IMR-90 (cell line): ENCODE results near the gene TMEM37. TPM values are rescaled to one million over a fixed set of nuclear protein-coding genes. Genes with fewer than 3 reads are reported as not detected.

Source experiments
- ATAC-seq: fragments of 200-7000 bp; cut with Tn5 transposase; 2 replicates; pipeline ENCODE4 v1.9.1; 2020; ENCODE audit warnings: low read depth, mild to moderate bottlenecking, moderate library complexity
- BruUV-seq: library from RNA; stranded (reverse); fragments of 400-500 nt; replicated peaks from 2 replicates; lab custom pipeline; 2021; lab: Mats Ljungman, UMichigan
- CTCF ChIA-PET: fragments of 300-600 bp; formaldehyde crosslinking; extraction: SDS; loops from one replicate; lab custom pipeline; 2021; ENCODE audit warnings: antibody characterized with exemption; lab: Yijun Ruan, JAX
- POLR2A ChIA-PET: fragments of 300-600 bp; sonication (Branson Sonifier 250); formaldehyde crosslinking; loops from one replicate; lab custom pipeline; 2022; ENCODE audit warnings: antibody characterized with exemption; ENCODE audit not compliant: unreplicated experiment; lab: Charles Lee
- DNase-seq: peaks from one replicate; pipeline ENCODE4 v3.0.0; 2013
- H2AFZ ChIP-seq: replicated peaks from 2 replicates; pipeline ENCODE3; 2013; ENCODE audit warnings: low read length, mild to moderate bottlenecking; ENCODE audit not compliant: poor library complexity
- H2AK5ac ChIP-seq: 2 replicates; pipeline ENCODE4 v1.6.1; 2013; ENCODE audit warnings: low read depth, low read length, inconsistent platforms
- H2AK9ac ChIP-seq: replicated peaks from 2 replicates; pipeline ENCODE3; 2013; ENCODE audit warnings: mild to moderate bottlenecking, low read depth, low read length, moderate library complexity; ENCODE audit not compliant: poor library complexity
- H2BK120ac ChIP-seq: 2 replicates; pipeline ENCODE4 v1.6.1; 2013; ENCODE audit warnings: low read depth, low read length, inconsistent platforms
- H2BK15ac ChIP-seq: 3 replicates; pipeline ENCODE4 v1.6.1; 2013; ENCODE audit warnings: low read depth, low read length, inconsistent platforms
- H2BK20ac ChIP-seq: 2 replicates; pipeline ENCODE4 v1.6.1; 2013; ENCODE audit warnings: low read depth, mild to moderate bottlenecking, inconsistent platforms, low read length, moderate library complexity
- H2BK5ac ChIP-seq: 2 replicates; pipeline ENCODE4 v1.6.1; 2013; ENCODE audit warnings: mild to moderate bottlenecking, low read depth, low read length, inconsistent platforms; ENCODE audit not compliant: poor library complexity, severe bottlenecking
- H3K14ac ChIP-seq: replicated peaks from 2 replicates; pipeline ENCODE4 v1.6.1; 2013; ENCODE audit warnings: low read depth, low read length, inconsistent platforms
- H3K18ac ChIP-seq: 2 replicates; pipeline ENCODE4 v1.6.1; 2013; ENCODE audit warnings: low read depth, low read length, control low read depth
- H3K23ac ChIP-seq: 2 replicates; pipeline ENCODE4 v1.6.1; 2013; ENCODE audit warnings: low read depth, low read length, inconsistent platforms
- H3K27ac ChIP-seq: 2 replicates; pipeline ENCODE4 v1.5.1; 2013; ENCODE audit warnings: mild to moderate bottlenecking, control low read depth, low read length; ENCODE audit not compliant: insufficient read depth
- H3K27me3 ChIP-seq: 2 replicates; pipeline ENCODE4 v1.6.1; 2013; ENCODE audit warnings: low read length; ENCODE audit not compliant: control insufficient read depth, insufficient read depth
- H3K36me3 ChIP-seq: 2 replicates; pipeline ENCODE4 v1.6.1; 2013; ENCODE audit warnings: low read length, mixed read lengths; ENCODE audit not compliant: control insufficient read depth, insufficient read depth
- H3K4ac ChIP-seq: 2 replicates; pipeline ENCODE4 v1.6.1; 2013; ENCODE audit warnings: low read depth, low read length, inconsistent platforms
- H3K4me1 ChIP-seq: 2 replicates; pipeline ENCODE4 v1.6.1; 2013; ENCODE audit warnings: low read length, mixed read lengths; ENCODE audit not compliant: control insufficient read depth, insufficient read depth
- H3K4me2 ChIP-seq: 2 replicates; pipeline ENCODE4 v1.6.1; 2013; ENCODE audit warnings: low read depth, mild to moderate bottlenecking, control low read depth, low read length, moderate library complexity
- H3K4me3 ChIP-seq: 2 replicates; pipeline ENCODE4 v1.5.1; 2013; ENCODE audit warnings: low read depth, mild to moderate bottlenecking, control low read depth, low read length, moderate library complexity; ENCODE audit not compliant: insufficient read depth
- H3K56ac ChIP-seq: 2 replicates; pipeline ENCODE4 v1.6.1; 2013; ENCODE audit warnings: low read length, inconsistent platforms; ENCODE audit not compliant: insufficient read depth; ENCODE audit errors: extremely low read depth
- H3K79me1 ChIP-seq, 2 experiments: 2 replicates each; pipeline ENCODE4 v1.6.1; 2013; ENCODE audit warnings: low read length in 2 of 2, inconsistent platforms in 1 of 2, low read depth in 1 of 2
- H3K9ac ChIP-seq: 2 replicates; pipeline ENCODE4 v1.6.1; 2013; ENCODE audit warnings: low read depth, low read length, control low read depth
- H3K9me1 ChIP-seq: 2 replicates; pipeline ENCODE4 v1.6.1; 2013; ENCODE audit warnings: low read length, inconsistent platforms; ENCODE audit not compliant: insufficient read depth
- H3K9me3 ChIP-seq: 2 replicates; pipeline ENCODE4 v1.6.1; 2013; ENCODE audit warnings: low read length; ENCODE audit not compliant: control insufficient read depth, insufficient read depth
- H4K20me1 ChIP-seq: 2 replicates; pipeline ENCODE4 v1.6.1; 2013; ENCODE audit warnings: low read length, inconsistent platforms; ENCODE audit not compliant: insufficient read depth
- H4K5ac ChIP-seq: 2 replicates; pipeline ENCODE4 v1.6.1; 2013; ENCODE audit warnings: mild to moderate bottlenecking, low read depth, low read length, control low read depth
- H4K8ac ChIP-seq, 2 experiments: 2 replicates each; pipeline ENCODE4 v1.6.1; 2013; ENCODE audit warnings: low read depth in 2 of 2, low read length in 2 of 2, control low read depth in 1 of 2, inconsistent platforms in 1 of 2
- H4K91ac ChIP-seq: 2 replicates; pipeline ENCODE4 v1.6.1; 2013; ENCODE audit warnings: low read depth, low read length, inconsistent platforms; ENCODE audit not compliant: insufficient read depth
- BHLHE40 ChIP-seq: fragments of 150-350 bp; IDR thresholded peaks from 2 replicates; pipeline ENCODE4 v1.6.1; 2016; ENCODE audit warnings: mild to moderate bottlenecking, low read depth, low read length
- CEBPB ChIP-seq: IDR thresholded peaks from 2 replicates; pipeline ENCODE4 v1.6.1; 2012; ENCODE audit warnings: low read depth, low read length, improper control_type of control experiment
- FOS ChIP-seq: fragments of 150-350 bp; IDR thresholded peaks from 2 replicates; pipeline ENCODE4 v1.6.1; 2016; ENCODE audit warnings: low read depth, low read length
- MXI1 ChIP-seq: IDR thresholded peaks from 2 replicates; pipeline ENCODE4 v1.6.1; 2012; ENCODE audit warnings: low read depth, mild to moderate bottlenecking, low read length, moderate library complexity, borderline replicate concordance
- RCOR1 ChIP-seq: IDR thresholded peaks from 2 replicates; pipeline ENCODE4 v1.6.1; 2012; ENCODE audit warnings: mild to moderate bottlenecking, low read length, improper control_type of control experiment; ENCODE audit not compliant: insufficient replicate concordance
- WGBS, 2 experiments: methylation state at CpG; one replicate each; pipeline versions ENCODE4 v1.1.5 to v1.1.7; 2013; ENCODE audit warnings: missing lambda C conversion rate in 2 of 2; ENCODE audit not compliant: insufficient read length in 1 of 2; ENCODE audit errors: extremely low coverage in 2 of 2; 5-methylcytosine and 5-hydroxymethylcytosine counted together
- dilution Hi-C: fragments of 300-500 bp; cut with HindIII; formaldehyde crosslinking; loops from one replicate; pipeline ENCODE4 v1.14.3; 2018; ENCODE audit warnings: low sequenced_read_pairs; ENCODE audit not compliant: unreplicated experiment
- in situ Hi-C: fragments of 300-500 bp; cut with MboI; formaldehyde crosslinking; loops from 3 replicates; pipeline ENCODE4 v1.14.3; 2019; ENCODE audit warnings: low sequenced_read_pairs, inconsistent platforms, mixed read lengths
- intact Hi-C: fragments of 100-400 bp; cut with micrococcal nuclease; formaldehyde crosslinking; loops from 2 replicates; pipeline ENCODE4 v1.10.0; 2022
- polyA plus RNA-seq, 3 experiments: library from polyadenylated mRNA; depleted of rRNA; stranded (reverse); fragments of >200 nt; gene quantifications; 2 replicates each; pipeline ENCODE4 v1.2.3, GENCODE V29; 2012; ENCODE audit warnings: low replicate concordance in 1 of 3
- total RNA-seq: library from RNA; depleted of rRNA; stranded (reverse); fragments of >200 nt; gene quantifications from 2 replicates; pipeline ENCODE4 v1.2.3, GENCODE V29; 2012

The TMEM37 gene
- total and polyA plus RNA-seq, 2 of the 4 experiments (the other 2 are of a cell fraction) = under 0.01 to 0.39 TPM

DNA sequence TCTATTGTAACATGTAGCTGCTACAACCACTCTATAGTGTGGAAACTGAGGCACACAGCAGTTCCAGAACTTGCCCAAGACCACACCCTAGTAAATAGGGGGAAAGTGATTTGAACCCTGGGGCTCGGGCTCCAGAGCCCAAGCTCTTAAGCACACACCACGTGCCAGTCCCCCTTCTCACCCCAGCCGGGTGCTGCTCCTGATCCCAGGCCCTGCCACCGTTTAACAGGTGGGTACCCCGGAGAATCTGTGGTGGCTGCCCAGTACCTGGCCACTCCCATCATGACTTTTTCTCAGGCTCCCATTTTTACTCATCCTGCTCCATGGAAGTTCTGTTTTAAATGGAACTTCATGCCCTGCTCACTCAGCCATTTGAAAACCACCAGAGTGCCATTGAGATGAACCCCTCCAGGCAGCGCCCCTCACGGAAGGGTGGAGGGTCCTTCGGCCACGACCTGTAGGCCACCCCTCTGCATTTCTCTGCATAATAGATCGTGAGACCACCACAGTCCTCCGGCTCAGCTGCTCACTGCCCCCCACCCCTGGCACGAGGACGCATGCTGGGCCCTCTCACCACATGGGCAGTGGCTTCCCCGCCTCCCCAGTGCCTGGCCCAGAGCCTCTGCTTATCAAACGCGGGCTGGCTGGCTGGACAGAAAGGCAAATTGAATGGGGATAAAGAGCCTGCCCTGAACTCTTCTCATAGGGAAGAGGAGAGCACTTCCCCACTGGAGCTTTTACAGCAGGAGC, 42.1 kb downstream of the TMEM37 start:
- H2BK5ac ChIP-seq = no peak overlapping the region
- no peak overlapping the region for H3K4me3 ChIP-seq
- H2AK9ac ChIP-seq = no peak overlapping the region
- intact Hi-C loops = no loop called here
- no peaks in the 10 kb centered on the region for H4K20me1 ChIP-seq
- ATAC-seq (no peak), DNase-seq (no peak)
- no peaks in the 10 kb centered on the region for H3K4me1 ChIP-seq
- TF ChIP-seq BHLHE40 = no peak
- TF ChIP-seq FOS = no peak
- TF ChIP-seq CEBPB = no peak
- TF ChIP-seq MXI1 = no peak
- TF ChIP-seq RCOR1 = no peak
- H3K9me3 ChIP-seq = no peaks in the 10 kb centered on the region
- H3K27ac ChIP-seq = no peak overlapping the region
- in situ Hi-C loops = no loop called here
- no peak overlapping the region for H3K9ac ChIP-seq
- WGBS, 2 experiments = 68% methylated on average over 6 of the region's 16 CpGs; no CpG with 5 or more reads in 1 of the 2 experiments
- CTCF ChIA-PET = no interaction called here
- H3K79me1 ChIP-seq = no peaks in the 10 kb centered on the region
- no peak overlapping the region for H2AFZ ChIP-seq
- H3K4ac ChIP-seq = no peak overlapping the region
- H2BK20ac ChIP-seq = no peak overlapping the region
- H3K23ac ChIP-seq = no peak overlapping the region
- H3K18ac ChIP-seq = no peak overlapping the region
- no peak overlapping the region for H4K5ac ChIP-seq
- no peak overlapping the region for H2BK120ac ChIP-seq
- no peak overlapping the region for H2AK5ac ChIP-seq
- peaks cover 10% of the 10 kb centered on the region for H3K27me3 ChIP-seq
- H4K8ac ChIP-seq = no peak overlapping the region
- H3K4me2 ChIP-seq = no peak overlapping the region
- dilution Hi-C loops = no loop called here
- H3K36me3 ChIP-seq = no peaks in the 10 kb centered on the region
- H3K9me1 ChIP-seq = no peaks in the 10 kb centered on the region
- POLR2A ChIA-PET = no interaction called here
- H2BK15ac ChIP-seq = no peak overlapping the region
- no peak overlapping the region for H3K56ac ChIP-seq
- BruUV-seq = no TSS peak
- H3K14ac ChIP-seq = no peak overlapping the region
- no peak overlapping the region for H4K91ac ChIP-seq
